ENCODE results near the gene RUNX2.
A peak's percentile ranks its signal among the peaks of the same experiment; 100 is the strongest.

The RUNX2 gene

GRCh38 chr6:45626087-45626891 lies 298.2 kb downstream of the RUNX2 start:
- peak; percentile 97 for DNase-seq

GRCh38 chr6:45630314-45630713 lies 302.2 kb downstream of the RUNX2 start:
- no peak for DNase-seq

DNA sequence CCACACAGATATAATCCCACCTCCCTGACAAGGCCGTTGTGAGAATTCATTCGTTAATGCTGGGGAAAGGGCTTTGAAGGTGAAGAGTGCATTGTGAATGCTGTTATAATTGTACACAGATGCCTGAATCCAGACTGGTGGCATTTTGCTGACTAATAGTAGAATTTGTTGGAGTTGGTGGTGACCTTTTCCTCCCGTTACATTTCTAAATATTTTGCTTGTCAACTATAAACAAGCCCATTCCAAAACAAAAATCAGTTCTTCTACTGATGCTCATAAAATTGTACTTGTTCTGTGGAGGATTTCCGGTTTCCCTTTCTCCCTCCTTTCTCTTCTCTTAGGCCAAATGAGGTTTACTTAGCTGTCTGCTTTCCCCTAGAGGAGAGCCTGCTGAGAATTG lies 302.7 kb downstream of the RUNX2 start:
- peak; percentile 61 for DNase-seq

- DNase-seq: no peak
Observed at GRCh38 chr6:45631396-45631795, 303.3 kb downstream of the RUNX2 start.

DNA sequence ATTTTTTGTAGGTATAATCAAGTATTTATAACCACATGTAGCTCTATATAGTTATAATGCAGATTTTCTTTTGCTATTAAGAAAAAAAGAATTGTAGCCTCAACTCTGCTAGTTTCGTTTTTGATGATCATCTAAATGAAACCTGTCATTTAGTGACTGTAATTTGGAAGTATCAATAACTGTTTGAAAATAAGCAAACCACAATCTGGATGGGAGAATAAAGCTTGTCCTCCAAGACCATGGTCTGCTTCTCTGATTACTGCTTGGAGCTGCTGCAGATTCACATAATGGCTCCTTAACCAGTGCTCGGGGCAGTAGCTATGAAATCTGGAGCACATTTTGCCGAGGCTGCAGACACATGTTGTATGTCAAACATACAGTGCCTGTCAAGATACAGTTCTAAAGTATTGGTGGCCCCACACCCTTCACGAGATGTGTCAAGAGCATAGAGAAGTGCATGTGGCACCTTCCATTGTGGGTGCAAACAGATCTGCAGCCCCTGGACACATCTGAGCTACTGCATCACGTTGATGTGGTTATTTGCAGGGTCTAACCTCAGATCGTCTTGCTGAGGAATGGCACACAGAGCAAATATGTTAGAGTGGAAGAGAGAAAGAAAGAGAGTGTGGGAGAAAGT lies 305.3 kb downstream of the RUNX2 start:
- no peak for DNase-seq

DNA sequence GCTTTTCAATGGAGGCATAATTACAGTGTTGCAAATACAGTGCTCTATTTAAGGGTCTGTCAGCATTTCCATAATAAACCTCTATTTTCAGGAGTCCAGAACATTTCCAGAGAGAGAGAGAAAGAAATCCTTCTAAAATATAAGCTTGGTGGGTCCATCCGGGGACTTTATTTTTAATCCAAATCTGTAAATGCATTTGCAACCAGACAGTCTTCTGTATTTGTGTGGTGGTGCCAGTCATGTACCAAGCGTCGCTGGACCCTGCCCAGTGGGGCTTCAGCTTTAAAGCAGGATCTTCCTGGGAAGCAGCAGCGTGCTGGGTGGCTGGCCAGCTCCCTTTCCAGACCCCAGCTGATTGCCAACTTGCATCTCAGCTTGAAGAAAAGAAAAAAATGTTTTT lies 306.1 kb downstream of the RUNX2 start:
- DNase-seq: no peak

- DNase-seq: no peak
Observed at GRCh38 chr6:45635284-45635867, 307.2 kb downstream of the RUNX2 start.

DNA sequence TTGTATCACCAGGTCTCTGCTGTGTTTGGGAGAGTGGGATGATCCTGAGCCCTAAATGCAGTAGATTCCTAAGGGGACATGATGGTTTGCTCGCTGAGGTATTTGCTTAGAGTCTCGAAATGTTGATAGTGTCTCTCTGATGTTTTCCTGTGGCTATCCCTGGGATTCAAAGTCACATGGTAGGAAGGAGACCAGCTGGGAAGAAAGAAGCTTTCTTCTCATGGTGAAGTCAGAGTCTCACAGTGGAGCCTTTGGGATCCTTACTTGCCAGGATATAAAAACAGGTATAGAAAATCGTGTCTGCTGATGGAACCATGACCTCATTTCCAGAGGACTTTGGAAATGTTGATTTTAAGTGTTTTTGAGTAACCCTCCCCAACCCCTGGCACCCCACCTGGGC lies 308.9 kb downstream of the RUNX2 start:
- DNase-seq: no peak

DNA sequence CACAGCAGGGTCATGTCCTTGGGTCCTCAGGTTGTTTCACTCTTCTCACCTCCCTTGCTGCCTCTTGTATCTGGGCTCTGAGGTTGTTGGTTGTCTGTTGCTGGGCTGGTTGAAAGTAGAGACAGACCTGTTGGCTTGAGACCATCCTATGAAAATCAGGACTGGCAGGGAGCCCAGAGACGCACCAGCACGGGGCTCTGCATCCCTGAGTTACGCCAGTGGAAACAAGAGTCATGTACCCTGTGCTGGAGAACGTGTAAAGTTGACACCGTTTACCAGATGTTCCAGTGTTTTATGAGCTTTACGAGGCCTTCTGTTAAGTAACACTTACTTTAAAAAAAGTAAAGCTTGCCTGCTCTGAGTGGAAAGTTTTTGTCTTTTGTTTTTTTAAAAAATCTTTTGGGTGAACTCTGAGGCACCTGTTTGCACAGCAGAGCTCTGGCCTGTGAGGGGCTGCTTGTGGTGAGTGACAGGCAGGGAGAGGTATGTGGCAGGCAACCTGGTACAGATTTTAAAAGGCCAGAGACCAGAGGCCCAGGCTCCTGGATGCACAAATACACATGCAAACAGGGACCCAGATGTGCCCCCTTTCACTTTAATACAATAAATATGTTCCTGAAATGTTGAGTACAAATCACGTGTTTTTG lies 309.6 kb downstream of the RUNX2 start:
- DNase-seq: no peak

- DNase-seq: peak; percentile 88
Observed at GRCh38 chr6:45640081-45640491, 312.0 kb downstream of the RUNX2 start.

GRCh38 chr6:45640811-45641210 lies 312.7 kb downstream of the RUNX2 start:
- no peak for DNase-seq

- no peak for DNase-seq
Observed at GRCh38 chr6:45642331-45643125, 314.4 kb downstream of the RUNX2 start.

- DNase-seq: no peak
Observed at GRCh38 chr6:45643126-45643525, 315.0 kb downstream of the RUNX2 start.

DNA sequence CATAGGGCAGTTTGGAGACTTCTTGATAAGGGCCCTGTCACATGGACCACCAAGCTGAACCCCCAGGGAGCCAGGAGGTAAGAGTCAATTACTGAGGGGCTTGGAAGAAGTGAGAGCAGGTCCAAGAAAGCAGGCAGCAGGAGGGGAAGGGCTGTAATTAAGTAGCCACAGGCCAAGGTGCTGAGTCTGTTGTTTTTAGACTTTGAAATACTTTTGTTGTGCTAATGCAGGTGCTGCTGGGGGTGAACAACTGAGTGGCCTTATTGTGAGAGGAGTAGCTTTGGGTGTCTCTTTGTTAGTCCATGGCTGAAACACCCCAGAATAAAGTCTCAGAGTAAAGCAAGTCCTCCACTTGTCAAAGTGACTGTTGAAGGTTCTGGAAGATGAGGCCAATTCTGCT lies 316.6 kb downstream of the RUNX2 start:
- DNase-seq: no peak

DNA sequence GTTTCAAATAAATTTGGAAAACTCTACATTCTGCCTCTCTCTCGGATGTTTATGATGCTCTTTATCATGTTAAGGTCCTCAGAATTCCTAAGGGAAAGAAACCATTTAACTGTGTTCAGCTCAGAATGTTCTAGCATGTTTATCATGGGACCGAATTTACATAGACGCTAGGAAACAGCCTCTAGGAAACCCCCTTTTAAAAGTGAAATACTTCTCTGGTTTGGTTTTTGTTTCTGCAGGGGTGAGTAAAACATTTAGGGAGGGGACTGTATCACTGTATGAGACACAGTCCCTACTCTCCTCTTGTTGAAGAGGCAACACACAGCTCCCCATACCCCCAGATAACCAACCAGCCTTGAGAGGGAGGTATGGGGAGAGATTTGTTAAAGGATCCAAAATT lies 317.2 kb downstream of the RUNX2 start:
- no peak for DNase-seq

DNA sequence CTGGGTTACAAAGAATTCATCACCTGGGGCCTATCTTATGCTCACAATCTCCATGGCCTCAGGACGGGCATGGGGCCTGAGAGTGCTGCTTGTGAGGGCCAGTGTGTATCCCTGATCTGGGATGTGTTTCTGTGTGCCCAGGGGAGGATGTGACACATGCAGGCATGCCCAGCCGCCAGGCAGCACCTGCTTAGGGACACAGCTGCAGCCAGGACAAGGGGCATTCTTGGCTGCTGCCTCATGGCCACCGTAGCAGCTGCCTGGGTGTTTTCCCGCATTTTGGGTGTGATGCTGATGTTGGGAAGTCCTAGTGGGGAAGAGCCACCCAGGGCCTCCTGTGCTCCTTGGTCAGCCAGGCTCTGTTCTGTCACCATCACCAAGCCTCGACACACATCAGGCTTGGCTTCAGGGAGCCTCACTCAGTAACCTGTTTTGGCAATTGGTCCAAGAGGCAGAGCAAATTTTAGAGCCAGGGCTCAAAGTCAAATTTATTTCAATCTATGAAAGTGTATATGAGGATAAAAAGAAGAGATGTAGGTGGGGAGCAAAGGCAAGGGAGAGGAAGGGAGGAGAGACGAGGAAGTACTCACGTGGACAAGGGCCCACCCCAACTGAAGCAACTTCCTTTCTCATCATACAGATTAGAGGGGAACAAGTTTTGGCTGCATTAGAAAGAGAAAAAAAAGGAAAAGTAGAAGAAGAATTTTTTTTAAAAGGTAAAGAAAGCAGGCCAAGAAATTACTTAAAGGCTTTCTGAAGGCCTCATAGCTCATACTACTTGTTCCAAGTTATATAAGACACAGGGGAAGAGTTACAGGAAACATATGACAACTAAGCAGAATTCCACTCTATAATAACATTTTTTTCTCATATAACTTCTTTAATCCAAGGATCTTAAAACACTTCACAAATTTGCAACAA lies 319.5 kb downstream of the RUNX2 start:
- DNase-seq: no peak

DNA sequence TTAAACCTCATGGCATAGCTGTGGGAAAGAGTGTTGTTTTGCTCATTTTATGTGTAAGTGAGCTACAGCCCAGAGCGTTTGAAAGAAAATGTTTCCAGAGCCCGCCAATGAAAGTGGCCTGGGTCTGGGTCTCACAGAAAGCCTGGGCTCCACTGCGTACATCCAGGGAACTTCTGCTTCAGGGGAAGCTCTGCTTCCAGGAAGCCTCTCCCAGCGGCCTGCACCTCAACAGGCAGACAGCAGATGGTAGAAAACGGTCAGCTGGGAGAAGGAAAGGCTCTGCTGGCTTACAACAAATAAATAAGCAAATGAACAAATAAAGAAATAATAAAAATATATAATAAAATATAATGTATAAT lies 320.1 kb downstream of the RUNX2 start:
- no peak for DNase-seq

DNA sequence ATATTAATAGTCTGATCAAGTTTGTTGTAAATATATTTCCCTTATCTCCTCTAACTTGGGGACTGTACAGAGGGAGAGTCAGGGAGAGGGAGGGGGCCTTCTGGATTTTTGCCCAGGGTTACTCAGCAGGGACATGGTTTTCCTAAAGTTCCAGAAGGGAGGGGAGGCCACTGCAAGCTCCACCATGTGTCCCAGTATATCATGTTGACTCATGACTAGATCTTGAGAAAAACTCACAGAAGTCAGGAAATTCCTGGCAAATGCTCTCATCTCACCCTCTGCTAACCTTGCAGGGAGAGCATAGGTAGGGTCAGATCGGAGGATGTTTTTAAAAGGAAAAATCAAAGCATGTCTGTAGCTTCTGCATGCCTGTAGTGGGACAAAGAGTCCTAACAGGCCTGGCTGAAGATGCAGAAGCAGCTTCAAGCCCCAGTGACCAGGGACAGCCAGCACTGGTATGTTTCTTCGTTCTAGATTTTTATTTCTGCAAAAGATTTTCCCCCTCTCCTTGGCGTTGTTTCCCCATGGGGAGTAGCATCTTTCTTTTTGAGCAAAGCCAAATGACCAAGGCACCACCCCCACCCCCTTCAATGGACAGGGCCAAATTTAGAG lies 322.5 kb downstream of the RUNX2 start:
- peak; percentile 95 for DNase-seq

DNA sequence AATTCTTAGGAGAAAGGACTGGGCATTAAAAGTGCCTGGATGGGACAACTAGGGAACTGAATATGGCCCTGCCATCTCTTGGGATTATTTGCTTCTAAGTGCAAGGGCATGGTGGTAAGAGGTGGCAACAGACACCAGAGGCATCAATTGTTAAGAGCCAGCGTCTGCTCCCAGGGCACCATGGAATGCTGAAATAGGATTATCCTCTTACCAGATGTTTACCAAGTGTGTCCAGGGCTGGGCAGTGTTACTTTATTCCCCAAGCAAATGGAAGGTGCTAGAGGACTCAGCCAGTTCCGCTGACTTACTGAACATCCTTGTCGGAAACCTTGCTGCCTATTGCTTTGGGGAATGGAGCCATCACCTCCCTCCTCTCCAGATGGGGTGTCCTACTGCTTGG lies 323.2 kb downstream of the RUNX2 start:
- DNase-seq: no peak

DNA sequence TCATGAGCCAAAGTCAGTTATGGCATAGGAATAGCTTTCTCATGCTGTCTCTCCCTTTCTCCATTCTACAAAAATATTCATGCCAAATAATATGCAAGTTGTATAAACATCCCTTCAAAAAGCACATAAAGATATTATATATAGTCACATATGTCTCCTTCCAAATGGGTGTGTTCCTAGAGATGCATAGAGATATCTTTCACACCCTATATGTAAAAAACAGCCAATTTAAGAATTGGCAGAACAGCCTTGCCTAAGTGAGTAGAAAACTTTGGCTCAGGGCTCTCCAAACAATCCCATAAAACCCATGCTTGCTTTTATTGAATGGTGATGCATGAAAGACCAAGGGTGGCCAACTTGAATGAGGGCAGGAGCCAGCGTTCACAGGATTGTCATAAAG lies 324.3 kb downstream of the RUNX2 start:
- DNase-seq: no peak

Measured in fibroblast of skin of abdomen (primary cell).